Upper lobe of left lung (tissue), 4 donors: ENCODE data around the gene EFR3B.

Experiments
- POLR2A ChIP-seq, 4 donors: fragments of 450-650 bp; IDR thresholded peaks; one replicate each; pipeline ENCODE4 v1.5.1; 2016 to 2017; ENCODE audit warnings: antibody characterized with exemption in 4 of 4, mild to moderate bottlenecking in 2 of 4
- POLR2AphosphoS5 ChIP-seq, 2 donors: sonication (generic); formaldehyde crosslinking; IDR thresholded peaks; one replicate each; pipeline ENCODE4 v1.5.1; 2017; ENCODE audit warnings: antibody characterized with exemption in 2 of 2
- TF ChIP-seq, protein P1 (sequence below), 6 experiments: fragments of 450-650 bp in 4 of 6; fragments of 200-600 bp in 2 of 6; sonication (generic) in 2 of 6; IDR thresholded peaks; one replicate each; pipeline ENCODE4 v1.5.1; 2016 to 2019; ENCODE audit warnings: antibody characterized with exemption in 6 of 6

GRCh38 chr2:25056098-25056821 is 14.4 kb downstream of the EFR3B start:
- TF ChIP-seq POLR2A (IDR thresholded peaks at IDR 0.05) (no peak), POLR2AphosphoS5 (IDR thresholded peaks at IDR 0.05) (no peak)
- TF ChIP-seq, protein P1, sequence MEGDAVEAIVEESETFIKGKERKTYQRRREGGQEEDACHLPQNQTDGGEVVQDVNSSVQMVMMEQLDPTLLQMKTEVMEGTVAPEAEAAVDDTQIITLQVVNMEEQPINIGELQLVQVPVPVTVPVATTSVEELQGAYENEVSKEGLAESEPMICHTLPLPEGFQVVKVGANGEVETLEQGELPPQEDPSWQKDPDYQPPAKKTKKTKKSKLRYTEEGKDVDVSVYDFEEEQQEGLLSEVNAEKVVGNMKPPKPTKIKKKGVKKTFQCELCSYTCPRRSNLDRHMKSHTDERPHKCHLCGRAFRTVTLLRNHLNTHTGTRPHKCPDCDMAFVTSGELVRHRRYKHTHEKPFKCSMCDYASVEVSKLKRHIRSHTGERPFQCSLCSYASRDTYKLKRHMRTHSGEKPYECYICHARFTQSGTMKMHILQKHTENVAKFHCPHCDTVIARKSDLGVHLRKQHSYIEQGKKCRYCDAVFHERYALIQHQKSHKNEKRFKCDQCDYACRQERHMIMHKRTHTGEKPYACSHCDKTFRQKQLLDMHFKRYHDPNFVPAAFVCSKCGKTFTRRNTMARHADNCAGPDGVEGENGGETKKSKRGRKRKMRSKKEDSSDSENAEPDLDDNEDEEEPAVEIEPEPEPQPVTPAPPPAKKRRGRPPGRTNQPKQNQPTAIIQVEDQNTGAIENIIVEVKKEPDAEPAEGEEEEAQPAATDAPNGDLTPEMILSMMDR (IDR thresholded peaks at IDR 0.05) = no peak
